ENCODE data around the gene PLEK. TPM values are rescaled to one million over a fixed set of nuclear protein-coding genes. Genes with fewer than 3 reads are reported as not detected.

The PLEK gene
- total and polyA plus RNA-seq, 2 donors (not counting 3 experiments of a cell fraction or from before 2014, with no cell fraction given): 0.03 to 0.11 TPM

- Histone ChIP-seq H4K20me1 (replicated peaks; ENCODE audit: control insufficient read depth, extremely low read depth, insufficient read depth, low read length) (no peaks in the 10 kb centered on the region), H3K79me2 (ENCODE audit: control insufficient read depth, insufficient read depth, low read length) (no peaks in the 10 kb centered on the region), H3K27ac (ENCODE audit: insufficient read depth, low read depth, low read length) (no peak overlapping the region), H3K9me1 (replicated peaks; ENCODE audit: control insufficient read depth, extremely low read depth, insufficient read depth, low read length) (no peaks in the 10 kb centered on the region), H3K36me3 (ENCODE audit: control insufficient read depth in 2 of 2, extremely low read depth in 1 of 2, insufficient read depth in 2 of 2, low read length in 2 of 2) (no peaks in the 10 kb centered on the region), H3K4me3 (replicated peaks in 1 of 3; ENCODE audit: insufficient read depth in 1 of 3, low read depth in 1 of 3, low read length in 3 of 3) (no peak overlapping the region), H3K27me3 (ENCODE audit: control insufficient read depth in 2 of 2, insufficient read depth in 2 of 2, low read length in 2 of 2) (peaks cover 14 to 20% of the 10 kb centered on the region in 2 experiments), H3K4me2 (ENCODE audit: insufficient read depth, low read length) (no peak overlapping the region), H3K4me1 (ENCODE audit: control insufficient read depth, extremely low read depth, insufficient read depth, low read length) (no peaks in the 10 kb centered on the region), H3K9me3 (replicated peaks; ENCODE audit: control insufficient read depth, insufficient read depth, low read length) (no peaks in the 10 kb centered on the region), H3K9ac (replicated peaks; ENCODE audit: extremely low read depth, insufficient read depth, low read length) (no peak overlapping the region), H2AFZ (ENCODE audit: low read depth, low read length) (no peak overlapping the region)
- ChIA-PET CTCF (interaction anchor here (1.2 to 2.1 kb wide), 2 partner anchors 16 to 38 kb away, joined by 4 to 7 read pairs; no protein-coding TSS in a partner anchor), POLR2A (no interaction called here)
- no peak for TF ChIP-seq JUN (IDR thresholded peaks at IDR 0.05; ENCODE audit: borderline replicate concordance, insufficient read depth, insufficient read length, low read depth)
- no peak for TF ChIP-seq MAX (IDR thresholded peaks at IDR 0.05; ENCODE audit: insufficient read depth, insufficient read length)
- no peak for TF ChIP-seq FOS (IDR thresholded peaks at IDR 0.05; ENCODE audit: borderline replicate concordance, insufficient read depth, low read length)
- no peak for TF ChIP-seq POLR2A (IDR thresholded peaks at IDR 0.05; ENCODE audit: low read depth, low read length)
- no peak for TF ChIP-seq GATA2 (IDR thresholded peaks at IDR 0.05; ENCODE audit: insufficient read depth, insufficient read length, low read depth, low read length)
- TF ChIP-seq CTCF (IDR thresholded peaks at IDR 0.05; ENCODE audit: extremely low read depth in 1 of 2, insufficient read depth in 1 of 2, low read depth in 1 of 2, low read length in 2 of 2): no peak
- no peak for TF ChIP-seq POLR2AphosphoS5 (IDR thresholded peaks at IDR 0.05; ENCODE audit: insufficient read depth, low read depth, low read length)
- TF ChIP-seq EZH2 (IDR thresholded peaks at IDR 0.05; ENCODE audit: borderline replicate concordance, low read depth, low read length, severe bottlenecking): no peak
- FAIRE-seq (no peak), DNase-seq (ENCODE audit: low read depth, low spot score) (no peak)
- dilution Hi-C loops (cut with MboI; ENCODE audit: extremely low pct_ligation_motif_present, low sequenced_read_pairs): no loop called here
- no TSS peak for BruUV-seq (replicated peaks)
- intact Hi-C loops (cut with micrococcal nuclease): no loop called here
These were observed 60.4 kb downstream of the PLEK start for GRCh38 chr2:68425503-68425902.
